Measurements from ENCODE around the gene SLC4A7.

SLC4A7 gene

GRCh38 chr3:27323087-27323570 lies 161.1 kb downstream of the SLC4A7 start:
- DNase-seq (ENCODE audit: low spot score): no peak
